Stimulated activated CD8-positive, alpha-beta memory T cell treated with anti-CD3 and anti-CD28 coated beads, Interleukin-15, amount 100 ng/mL, for 24 hours (primary cell): ENCODE measurements around the gene GLTP.
"Not testable (repeated sequence)": the region's sequence is repeated elsewhere in the genome, so short reads cannot be mapped to it uniquely, and the experiment has no call there.

Experiments
- DNase-seq: peaks from one replicate; pipeline ENCODE4 v3.0.0-alpha.2; 2020; ENCODE audit warnings: low read depth

The GLTP gene, protein sequence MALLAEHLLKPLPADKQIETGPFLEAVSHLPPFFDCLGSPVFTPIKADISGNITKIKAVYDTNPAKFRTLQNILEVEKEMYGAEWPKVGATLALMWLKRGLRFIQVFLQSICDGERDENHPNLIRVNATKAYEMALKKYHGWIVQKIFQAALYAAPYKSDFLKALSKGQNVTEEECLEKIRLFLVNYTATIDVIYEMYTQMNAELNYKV

DNA sequence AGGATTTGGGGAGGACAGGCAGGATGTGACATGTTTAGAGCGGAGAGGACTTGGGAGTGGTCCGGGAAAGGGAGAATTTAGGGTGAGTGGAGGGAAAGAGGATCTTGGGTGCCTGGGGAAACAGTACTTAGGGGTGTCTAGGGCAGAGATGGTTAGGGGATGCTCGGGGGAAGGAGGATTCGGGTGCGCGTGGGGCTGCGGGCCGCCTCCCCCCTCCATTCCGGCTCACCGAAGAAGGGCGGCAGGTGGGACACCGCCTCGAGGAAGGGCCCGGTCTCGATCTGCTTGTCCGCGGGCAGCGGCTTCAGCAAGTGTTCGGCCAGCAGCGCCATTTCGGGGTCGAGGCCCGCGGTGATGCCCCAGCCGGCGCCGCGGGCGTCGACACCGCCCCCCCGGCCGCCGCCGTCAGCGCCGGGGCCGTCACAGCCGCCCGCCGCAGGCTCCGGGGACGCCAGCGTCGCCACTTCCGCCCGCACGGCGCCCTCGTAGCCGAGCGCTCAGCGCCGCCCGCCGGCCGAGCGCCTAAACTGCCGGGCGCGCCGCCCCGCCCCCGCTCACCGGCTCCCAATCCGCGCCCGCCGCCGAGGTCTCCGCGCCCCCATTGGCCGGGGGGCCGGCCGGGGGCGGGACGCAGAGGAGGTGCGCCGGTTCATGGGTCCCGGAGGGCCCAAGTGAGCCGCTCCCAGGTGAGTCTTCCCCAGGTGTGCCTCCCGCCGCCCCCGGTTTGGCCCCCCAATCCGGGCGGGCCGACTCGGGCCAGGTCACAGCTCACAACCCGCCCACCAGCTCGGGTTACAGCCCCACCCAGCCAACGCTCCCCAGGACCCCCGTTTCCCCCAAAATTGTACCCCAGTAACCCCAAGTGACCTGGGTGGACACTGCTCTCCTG, at the start of gene GLTP:
TSS of gene GLTP (minus strand) at position 499 of the 889 bp plus-strand sequence. CDS start at position 332, 167 bp downstream.
- DNase-seq = peak; percentile 80

DNA sequence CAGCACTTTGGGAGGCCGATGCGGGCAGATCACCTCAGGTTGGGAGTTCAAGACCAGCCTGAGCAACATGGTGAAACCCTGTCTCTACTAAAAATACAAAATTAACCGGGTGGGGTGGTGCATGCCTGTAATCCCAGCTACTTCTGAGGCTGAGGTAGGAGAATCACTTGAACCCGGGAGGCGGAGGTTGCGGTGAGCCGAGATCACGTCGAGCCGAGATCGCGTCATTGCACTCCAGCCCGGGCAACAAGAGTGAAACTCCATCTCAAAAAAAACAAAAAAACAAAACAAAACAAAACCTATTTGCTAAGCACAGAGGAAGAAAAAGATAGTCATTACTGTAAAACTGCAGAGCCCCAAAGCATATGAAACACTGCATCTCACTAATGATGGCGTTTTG, 49.0 kb upstream of the GLTP start:
- not testable (repeated sequence) for DNase-seq

DNA sequence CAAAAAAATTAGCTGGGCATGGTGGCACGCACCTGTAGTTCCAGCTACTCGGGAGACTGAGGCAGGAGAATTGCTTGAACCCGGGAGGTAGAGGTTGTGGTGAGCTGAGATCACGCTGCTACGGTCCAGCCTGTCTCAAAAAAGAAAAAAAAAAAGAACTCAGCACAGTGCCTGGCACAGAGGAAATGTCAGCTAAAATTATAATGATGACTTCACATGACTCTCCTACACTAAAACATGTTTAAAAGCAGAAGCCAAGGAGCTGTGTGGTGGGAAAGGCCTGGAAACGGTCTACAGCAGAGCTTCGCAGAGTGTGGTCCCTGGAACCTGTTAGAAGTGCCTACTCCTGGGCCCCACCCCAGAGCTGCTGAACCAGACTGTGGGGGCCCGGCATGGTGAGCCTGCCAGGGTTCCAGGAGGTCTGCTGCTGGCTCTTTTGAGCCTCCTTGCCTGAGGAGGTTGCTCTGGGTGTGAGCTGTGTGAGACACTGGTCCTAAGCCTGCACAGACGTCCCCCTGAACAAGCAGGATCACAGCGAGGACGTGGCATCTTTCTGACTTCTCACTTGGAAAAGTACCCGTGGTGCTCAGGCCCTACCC, 47.8 kb upstream of the GLTP start:
- no peak for DNase-seq

DNA sequence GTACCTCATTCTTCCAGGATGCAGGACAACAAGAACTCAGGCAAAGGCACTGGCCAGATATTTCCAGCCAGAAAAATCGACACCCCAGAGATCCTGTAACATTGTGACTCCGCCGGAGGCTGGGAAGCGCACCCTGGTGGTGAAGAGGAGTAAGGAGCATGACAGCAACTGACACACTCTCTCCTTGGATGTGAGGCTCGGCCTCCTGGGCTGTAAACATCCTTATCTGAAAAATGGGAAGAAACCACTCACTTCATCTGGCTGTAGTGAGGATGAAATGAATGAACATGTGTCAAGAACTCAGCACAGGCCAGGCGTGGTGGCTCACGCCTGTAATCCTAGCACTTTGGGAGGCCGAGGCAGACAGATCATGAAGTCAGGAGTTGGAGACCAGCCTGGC, 47.3 kb upstream of the GLTP start:
- DNase-seq = no peak

DNA sequence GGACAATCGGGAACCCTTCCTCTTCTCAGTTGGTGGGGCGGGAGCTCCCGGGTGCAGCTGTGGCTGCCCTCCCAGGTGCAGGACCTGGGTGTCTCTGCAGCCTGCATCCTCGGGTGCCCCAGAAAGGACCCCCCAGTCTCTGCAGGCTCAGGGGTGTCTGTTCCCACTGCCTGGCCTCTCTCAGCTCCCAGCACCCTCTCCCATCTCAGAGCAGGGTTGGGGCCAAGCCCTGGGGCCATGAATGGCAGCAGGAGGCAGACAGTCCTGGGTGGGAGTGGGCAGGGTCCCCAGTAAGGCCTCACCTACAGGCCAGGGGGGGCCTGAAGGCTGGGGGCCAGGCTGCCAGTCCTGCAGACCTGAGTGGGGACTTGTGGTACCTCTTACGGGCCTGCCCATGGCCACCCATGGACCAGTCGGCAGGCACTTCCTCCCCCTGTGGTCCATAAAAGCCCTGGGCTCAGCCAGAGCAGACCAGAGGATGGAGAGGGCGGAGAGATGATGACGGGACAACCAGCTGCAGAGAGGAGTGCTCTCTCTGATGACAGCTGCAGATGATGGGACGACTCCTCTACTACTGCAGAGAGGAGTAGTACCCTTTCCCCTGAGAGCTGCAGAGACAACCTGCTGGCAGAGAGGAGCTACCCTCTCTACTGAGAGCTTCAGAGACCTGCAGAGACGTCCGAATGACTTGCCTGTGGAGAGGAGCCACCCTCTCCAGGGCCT, 46.3 kb upstream of the GLTP start:
- no peak for DNase-seq

DNA sequence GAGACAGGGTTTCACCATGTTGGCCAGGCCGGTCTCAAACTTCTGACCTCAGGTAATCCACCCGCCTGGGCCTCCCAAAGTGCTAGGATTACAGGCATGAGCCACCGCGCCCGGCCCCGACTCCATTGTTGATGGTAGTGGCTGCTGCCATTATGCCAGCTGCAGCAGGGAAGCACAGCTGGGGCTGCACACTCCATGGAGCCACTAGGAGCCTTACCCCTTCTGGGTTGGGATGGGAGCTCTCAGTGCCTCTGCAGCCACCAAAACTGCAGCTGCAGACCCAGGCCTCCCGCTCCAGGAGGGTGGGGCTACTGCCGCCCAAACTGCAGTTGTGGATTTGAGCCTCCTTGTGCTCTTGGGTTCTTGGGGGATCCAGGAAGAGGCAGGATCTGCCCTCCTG, 45.7 kb upstream of the GLTP start:
- DNase-seq = no peak

DNA sequence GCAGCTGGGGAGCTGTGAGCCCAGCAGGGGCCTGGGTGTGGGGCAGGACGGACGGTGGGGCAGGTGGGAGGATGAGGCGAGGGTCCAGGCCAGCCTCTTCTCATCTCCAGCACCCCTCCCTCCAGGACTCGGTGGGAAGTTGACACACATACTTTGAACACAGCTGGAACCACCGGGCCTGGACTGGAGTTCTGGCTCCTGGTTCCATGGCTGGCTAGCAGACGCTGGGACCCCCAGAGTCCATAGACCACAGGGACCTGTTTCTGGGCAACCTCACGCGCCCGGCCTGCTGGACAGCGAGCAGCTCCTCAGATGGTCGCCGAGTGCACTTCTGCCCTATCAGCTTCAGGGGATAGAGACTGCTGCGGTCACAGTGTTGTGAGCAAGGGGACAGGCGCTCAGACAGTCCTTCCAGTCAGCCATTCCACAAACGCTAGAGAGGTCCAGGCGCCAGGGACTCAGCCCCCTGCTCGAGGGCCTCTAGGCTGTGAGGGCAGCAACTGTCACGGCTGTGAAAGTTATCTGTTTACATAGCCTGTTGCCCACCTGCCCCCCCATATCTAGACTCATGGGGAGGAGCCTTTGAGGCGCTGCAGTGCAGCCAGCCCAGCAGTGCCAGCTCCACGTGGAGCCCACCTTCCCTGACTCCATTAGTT, 45.0 kb upstream of the GLTP start:
- DNase-seq = no peak

DNA sequence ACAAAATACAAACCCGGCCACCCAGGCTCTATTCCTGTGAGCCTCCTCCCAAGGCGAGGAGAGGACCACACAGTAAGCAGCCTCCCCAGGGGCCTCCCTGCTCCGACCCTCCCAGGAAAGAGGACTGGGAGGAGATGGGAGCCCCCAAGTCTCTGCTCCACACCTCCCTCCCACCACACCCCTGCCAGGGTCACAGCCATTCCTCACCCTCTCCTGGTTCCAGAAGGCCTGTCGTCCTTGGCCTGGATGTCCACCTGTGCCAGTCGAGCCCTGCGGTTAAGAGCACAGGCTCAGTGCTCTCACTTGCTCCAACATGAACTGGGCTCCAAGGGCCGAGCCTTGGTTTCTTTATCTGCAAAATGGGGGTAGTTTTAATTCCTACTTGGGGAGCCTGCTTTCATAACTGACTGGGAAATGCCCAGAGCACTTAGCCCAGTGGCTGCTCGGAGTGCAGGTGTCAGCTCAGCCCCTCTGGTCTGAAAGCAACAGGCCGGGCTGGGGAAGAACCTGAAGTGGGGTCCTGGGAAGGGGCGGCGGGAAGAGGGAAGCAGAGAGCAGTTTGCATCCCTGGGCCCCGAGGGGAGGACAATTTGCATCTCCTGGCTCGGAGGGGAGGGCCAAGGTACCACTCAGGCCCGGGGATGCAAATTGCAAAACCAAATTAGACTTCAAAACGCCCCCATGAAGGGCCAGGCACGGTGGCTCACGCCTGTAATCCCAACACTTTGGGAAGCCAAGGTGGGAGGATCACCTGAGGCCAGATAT, 43.3 kb upstream of the GLTP start:
- no peak for DNase-seq

DNA sequence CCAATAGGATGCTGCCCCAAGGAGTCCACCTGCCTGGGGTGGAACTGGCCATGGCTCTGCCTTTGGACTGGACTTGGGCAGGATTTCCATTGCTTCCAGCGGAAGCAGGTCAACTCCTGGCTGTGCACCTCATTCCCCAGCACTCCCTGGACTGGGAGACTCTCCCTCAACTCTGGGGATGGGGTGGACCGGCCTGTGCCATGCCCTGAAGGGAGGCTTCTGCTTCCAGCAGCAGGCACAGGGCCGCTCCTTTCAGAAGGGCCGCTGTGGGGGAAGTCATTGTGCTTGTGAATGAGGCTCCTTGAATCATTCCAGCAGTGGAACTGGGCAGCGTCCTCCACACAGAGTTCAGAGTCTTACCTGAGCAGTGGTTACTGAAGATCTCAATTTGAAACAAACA, 42.7 kb upstream of the GLTP start:
- DNase-seq = no peak

DNA sequence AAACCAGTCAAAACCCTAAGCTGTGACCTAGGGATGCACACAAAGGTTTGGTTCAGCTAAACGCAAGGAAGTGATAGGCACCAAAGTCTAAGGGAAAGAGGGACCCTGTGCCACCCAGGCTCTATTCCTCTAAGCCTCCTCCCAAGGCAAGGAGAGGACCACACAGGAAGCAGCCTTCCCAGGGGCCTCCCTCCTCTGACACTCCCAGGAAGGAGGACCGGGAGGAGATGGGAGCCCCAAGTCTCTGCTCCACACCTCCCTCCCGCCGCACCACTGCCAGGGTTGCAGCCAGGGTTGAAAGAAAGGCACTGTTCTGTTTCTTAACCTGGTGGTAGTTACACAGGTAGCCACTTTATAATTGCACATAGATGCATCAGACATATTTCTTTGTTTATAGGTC, 41.6 kb upstream of the GLTP start:
- no peak for DNase-seq

DNA sequence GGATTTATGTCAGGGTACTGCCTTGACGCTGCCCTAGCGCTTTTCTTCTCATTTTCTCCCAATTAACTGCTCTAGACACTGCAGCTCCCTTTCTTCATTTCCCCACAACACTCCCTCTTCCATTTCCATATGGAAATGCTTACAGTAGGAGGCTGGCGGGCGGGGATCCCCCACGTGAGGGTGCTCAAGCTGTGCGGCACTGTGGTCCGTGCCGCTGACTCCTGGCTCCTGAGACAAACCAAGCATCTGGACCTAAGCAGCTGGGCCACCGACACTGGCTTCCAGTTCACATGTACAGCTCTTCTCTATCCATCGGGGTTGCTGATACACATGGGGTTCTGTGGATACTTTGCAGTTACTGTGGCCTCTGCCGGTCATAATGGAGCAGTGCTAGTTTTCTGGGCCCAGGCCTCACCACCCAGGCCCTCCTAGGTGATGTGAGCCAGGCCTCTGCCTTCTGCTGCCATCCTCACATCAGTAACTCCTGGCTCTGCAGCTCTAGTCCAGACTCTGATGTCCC, 40.0 kb upstream of the GLTP start:
- no peak for DNase-seq

DNA sequence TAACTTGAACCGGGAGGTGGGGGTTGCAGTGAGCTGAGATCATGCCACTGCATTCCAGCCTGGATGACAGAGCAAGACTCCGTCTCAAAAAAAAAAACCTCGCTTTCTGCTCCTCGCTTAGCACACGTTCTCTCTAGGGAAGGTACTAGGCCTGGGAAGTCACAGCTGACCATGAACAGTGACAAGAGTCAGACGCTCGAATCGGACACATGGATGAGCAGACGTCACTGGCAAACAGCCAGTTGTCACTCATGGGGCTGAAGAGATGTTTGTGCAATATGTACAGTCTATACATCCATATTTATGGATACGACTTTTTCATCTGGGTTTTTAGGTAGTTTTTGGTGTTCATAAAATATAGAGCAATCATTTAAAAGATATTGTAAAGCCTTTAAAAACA, 39.1 kb upstream of the GLTP start:
- DNase-seq = no peak

DNA sequence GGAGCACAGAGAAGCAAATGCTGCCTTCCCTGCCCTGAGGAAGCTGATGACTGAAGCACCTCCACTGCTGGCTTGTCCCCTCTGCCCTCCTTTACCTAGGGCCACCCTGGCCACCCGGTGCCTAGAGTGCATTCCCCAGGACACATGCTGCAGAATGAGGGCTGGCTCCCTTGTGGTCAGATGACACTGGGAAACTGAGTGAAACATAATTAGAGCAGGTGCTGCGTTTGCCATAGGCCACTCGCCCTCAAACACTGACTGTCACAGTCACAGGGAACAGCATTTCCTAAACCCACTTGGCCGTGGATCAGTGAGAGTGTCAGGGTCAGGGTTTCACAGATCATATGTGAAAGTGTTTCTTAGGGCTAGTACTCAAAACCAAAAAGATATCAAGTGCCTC, 35.7 kb upstream of the GLTP start:
- no peak for DNase-seq

DNA sequence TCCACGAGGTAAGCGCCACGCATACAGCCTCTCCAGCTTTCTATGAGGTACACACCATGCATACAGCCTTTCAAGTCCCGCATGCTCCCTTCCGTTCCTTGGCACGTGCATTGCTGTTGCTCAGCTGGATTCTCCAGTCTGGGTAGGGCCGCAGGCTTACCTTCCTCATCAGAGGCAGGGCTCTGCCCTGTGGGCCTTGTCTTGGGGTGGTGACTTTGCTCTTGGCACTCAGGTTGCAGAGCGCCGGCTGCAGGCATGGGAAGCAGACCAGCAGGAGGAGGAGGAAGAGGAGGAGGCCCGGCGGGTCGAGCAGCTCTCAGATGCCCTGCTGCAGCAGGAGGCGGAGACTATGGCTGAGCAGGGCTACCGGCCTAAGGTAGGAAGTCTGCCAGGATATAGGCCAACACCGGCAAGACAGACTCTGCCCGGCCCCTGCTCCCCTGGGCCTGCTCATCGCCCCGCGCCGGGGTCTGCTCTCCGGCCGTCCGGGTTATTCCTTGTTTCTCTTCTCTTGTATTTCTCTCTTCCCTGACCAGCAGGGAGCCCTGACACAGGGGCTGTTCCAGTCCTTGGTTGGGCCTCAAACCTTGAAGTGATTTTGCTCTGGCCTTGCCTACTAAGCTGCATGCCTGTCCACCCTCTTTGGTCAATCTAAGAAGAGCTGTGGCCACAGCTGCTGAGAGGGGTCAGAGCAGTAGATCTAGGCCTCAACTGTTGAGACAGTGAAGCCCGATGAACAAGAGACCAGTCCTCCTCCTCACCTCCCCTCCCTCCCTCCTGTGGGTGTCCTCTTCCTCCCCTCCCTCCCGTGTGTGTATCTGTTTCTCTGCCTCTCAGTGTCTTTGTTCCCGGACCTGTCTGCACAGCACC, 35.1 kb upstream of the GLTP start:
- no peak for DNase-seq

DNA sequence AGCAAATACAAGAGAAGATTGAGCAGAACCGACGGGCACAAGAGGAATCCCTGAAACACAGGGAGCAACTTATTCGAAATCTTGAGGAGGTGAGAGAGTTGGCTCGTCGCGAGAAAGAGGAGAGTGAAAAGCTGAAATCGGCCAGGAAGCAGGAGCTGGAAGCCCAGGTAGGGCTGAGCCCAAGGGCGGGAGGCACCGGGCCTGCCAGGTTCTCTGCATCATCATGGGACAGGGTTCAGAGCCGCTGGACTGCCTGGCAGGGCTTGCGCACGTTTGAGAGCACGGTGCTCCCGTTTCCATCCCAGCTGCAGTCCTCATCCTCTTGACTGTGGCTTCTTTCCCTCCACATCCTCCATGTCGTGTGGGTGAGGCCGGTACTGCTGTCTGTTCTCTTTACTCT, 34.1 kb upstream of the GLTP start:
- DNase-seq = no peak

DNA sequence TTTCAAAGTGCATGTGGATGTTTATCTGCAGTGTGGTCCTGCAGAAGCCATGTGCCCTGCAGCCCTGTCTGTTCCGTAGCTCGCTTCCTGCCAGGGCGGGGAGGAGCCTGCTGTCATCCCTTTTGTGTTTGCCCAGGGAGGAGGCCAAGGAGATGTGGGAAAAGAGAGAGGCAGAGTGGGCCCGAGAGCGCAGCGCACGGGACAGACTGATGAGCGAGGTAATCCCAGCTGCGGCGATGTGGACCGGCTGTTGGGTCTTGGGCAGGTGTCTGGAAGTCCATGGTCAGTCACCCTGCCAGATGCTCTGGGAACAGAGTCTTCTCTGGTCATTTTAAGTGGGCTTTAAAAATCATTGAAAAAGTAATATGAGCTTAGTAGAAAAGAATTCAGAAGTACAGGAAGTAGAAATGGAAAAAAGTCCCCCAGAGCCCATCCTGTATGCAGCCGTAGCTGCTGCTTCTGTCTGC, 32.5 kb upstream of the GLTP start:
- DNase-seq = no peak

DNA sequence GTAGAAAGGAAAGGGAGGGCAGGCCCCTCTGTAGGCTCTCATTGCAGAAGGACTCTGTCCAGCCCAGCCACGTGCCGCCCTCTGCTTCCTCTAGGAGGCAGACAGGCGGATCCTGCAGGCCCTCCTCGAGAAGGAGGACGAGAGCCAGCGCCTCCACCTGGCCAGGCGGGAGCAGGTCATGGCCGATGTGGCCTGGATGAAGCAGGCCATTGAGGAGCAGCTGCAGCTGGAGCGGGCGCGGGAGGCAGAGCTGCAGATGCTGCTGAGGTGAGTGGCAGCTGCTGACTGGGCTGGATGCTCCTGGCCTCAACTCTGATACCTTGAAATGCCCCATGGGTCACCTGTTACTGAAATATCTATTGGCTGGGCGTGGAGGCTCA, 30.6 kb upstream of the GLTP start:
- DNase-seq = no peak

DNA sequence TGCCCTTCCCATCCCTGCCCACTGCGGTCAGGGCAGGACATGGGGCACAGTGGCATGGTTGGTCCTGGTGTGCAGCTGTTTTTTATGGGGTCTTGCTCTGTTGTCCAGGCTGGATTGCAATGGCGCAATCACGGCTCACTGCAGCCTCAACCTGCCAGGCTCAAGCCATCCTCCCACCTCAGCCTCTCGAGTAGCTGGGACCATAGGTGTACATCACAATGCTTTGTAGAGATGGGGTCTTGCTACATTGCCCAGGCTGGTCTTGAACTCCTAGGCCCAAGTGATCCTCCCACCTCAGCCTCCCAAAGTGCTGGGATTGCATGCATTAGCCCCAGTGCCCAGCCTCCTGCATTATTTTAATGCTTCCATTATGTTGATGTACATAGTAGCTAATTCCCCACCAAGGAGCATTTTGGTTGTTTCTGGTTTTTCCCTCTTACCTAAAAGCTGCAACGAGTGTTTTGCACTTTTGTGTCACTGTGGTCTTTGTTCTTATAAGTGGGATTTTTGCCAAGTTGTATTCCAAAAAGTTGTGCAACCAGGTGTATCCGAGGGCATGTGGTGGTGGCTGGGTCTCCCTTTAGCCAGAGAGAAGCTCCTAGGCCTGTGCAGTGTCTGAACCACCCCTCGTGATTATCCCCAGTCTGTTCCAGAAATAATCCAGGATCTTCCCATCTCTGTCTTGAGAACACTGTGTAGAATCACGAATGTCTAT, 30.1 kb upstream of the GLTP start:
- no peak for DNase-seq

DNA sequence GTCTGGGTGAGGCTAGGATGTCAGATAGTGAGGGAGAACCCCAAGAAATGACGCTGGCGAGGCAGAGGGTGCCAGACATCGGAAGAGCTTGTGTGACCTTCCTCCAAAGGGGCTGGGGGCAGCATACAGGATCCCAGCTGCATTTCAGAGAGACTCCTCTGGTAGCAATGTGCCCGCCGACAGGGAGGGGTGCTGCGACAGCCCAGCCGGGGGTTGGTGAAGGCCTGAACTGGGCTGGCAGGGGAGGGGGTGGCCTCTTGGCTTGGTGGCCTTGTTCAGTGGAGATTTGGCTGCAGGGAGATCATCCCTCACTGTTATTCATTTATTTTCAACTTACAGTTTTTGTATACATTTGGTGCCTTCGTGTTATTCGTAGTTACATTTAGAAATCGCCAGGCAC, 25.0 kb upstream of the GLTP start:
- no peak for DNase-seq
